ENCODE results near the gene MRTFA. TPM values are rescaled to one million over a fixed set of nuclear protein-coding genes. Genes with fewer than 3 reads are reported as not detected.

MRTFA gene
- total RNA-seq, 1 donor from 2014 or later = 53.0 TPM

DNA sequence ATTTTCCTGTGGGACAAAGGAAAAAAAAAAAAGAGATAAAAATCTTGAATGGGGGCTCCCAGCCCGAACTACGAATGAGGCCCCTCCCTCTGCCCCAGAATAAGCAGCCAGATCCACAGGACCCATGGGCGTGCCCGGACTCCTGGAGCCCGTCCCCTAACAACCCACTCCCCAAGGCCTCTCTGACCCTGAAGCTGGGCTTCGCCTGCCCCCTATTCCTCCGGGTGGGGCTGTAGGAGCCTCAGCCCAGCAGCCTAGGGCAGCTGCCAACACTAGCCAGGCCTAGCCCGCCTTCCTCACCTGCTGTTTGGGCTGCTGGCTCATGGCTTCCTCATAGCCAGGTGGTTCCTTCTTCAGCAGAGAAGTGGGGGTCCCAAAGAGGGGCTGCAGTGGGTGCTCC, 219.5 kb downstream of the MRTFA start:
- Histone ChIP-seq H3K4me3 (ENCODE audit: low read depth, low read length) (no peak overlapping the region), H3K27me3 (ENCODE audit: control insufficient read depth, insufficient read depth, low read length) (no peaks in the 10 kb centered on the region), H3K36me3 (ENCODE audit: control insufficient read depth, insufficient read depth, low read length) (no peaks in the 10 kb centered on the region)
- TF ChIP-seq CTCF (IDR thresholded peaks at IDR 0.05; ENCODE audit: insufficient read depth, low read length, poor library complexity, severe bottlenecking) = no peak
- no peak for DNase-seq (ENCODE audit: low read depth)

GRCh38 chr22:40416636-40417035, 219.9 kb downstream of the MRTFA start:
- no peak overlapping the region for H3K4me3 ChIP-seq (ENCODE audit: low read depth, low read length)
- H3K36me3 ChIP-seq (ENCODE audit: control insufficient read depth, insufficient read depth, low read length) = no peaks in the 10 kb centered on the region
- TF ChIP-seq CTCF (IDR thresholded peaks at IDR 0.05; ENCODE audit: insufficient read depth, low read length, poor library complexity, severe bottlenecking) = no peak
- DNase-seq (ENCODE audit: low read depth) = no peak
- H3K27me3 ChIP-seq (ENCODE audit: control insufficient read depth, insufficient read depth, low read length) = no peaks in the 10 kb centered on the region

GRCh38 chr22:40416267-40416570, 220.3 kb downstream of the MRTFA start:
- DNase-seq (ENCODE audit: low read depth) = no peak
- TF ChIP-seq CTCF (IDR thresholded peaks at IDR 0.05; ENCODE audit: insufficient read depth, low read length, poor library complexity, severe bottlenecking) = no peak
- Histone ChIP-seq H3K4me3 (ENCODE audit: low read depth, low read length) (no peak overlapping the region), H3K36me3 (ENCODE audit: control insufficient read depth, insufficient read depth, low read length) (peaks cover 1% of the 10 kb centered on the region), H3K27me3 (ENCODE audit: control insufficient read depth, insufficient read depth, low read length) (no peaks in the 10 kb centered on the region)

DNA sequence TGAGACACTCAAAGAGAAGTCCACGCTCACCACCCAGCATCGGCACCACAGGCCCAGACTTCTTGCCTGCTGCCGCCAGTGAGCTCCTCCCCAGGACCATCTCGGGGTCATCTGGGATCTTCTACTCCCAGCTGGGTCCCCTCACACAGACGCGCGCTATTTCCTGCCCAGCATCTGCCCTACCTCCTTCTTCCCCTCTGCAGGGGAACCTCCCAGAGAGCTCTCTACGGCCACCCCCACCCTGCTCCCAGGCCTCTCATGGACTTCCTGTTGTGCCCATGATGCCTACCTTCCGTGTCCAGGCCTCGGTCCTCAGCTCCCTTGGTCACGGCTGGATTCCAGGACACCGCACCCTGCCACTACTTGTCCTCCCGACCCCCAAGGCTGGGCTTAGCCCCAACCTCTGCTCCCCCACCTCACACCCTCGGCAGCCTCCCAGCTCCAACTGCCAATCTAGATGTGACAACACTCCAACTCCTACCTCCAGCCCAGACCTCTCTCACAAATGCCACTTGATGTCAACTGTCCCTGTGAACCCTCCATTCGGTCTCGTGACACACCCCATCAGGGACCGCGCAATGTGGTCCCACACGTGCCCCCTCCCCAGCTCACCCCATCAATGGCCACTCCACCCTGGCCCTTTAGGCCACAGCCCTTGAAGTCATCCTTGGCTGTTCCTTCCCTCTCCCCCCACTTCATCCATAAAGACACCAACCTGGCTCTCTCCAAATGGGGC, 220.8 kb downstream of the MRTFA start:
- TF ChIP-seq CTCF (IDR thresholded peaks at IDR 0.05; ENCODE audit: insufficient read depth, low read length, poor library complexity, severe bottlenecking) = no peak
- Histone ChIP-seq H3K27me3 (ENCODE audit: control insufficient read depth, insufficient read depth, low read length) (no peaks in the 10 kb centered on the region), H3K4me3 (ENCODE audit: low read depth, low read length) (no peak overlapping the region), H3K36me3 (ENCODE audit: control insufficient read depth, insufficient read depth, low read length) (peaks cover 1% of the 10 kb centered on the region)
- no peak for DNase-seq (ENCODE audit: low read depth)

- no peak for TF ChIP-seq CTCF (IDR thresholded peaks at IDR 0.05; ENCODE audit: insufficient read depth, low read length, poor library complexity, severe bottlenecking)
- H3K36me3 ChIP-seq (ENCODE audit: control insufficient read depth, insufficient read depth, low read length) = peaks cover 2% of the 10 kb centered on the region
- DNase-seq (ENCODE audit: low read depth) = no peak
- no peak overlapping the region for H3K4me3 ChIP-seq (ENCODE audit: low read depth, low read length)
- no peaks in the 10 kb centered on the region for H3K27me3 ChIP-seq (ENCODE audit: control insufficient read depth, insufficient read depth, low read length)
These were observed 221.5 kb downstream of the MRTFA start for GRCh38 chr22:40414838-40415505.

- H3K27me3 ChIP-seq (ENCODE audit: control insufficient read depth, insufficient read depth, low read length) = no peaks in the 10 kb centered on the region
- TF ChIP-seq CTCF (IDR thresholded peaks at IDR 0.05; ENCODE audit: insufficient read depth, low read length, poor library complexity, severe bottlenecking) = no peak
- peak; percentile 63 for DNase-seq (ENCODE audit: low read depth)
- peaks cover 3% of the 10 kb centered on the region for H3K36me3 ChIP-seq (ENCODE audit: control insufficient read depth, insufficient read depth, low read length)
- H3K4me3 ChIP-seq (ENCODE audit: low read depth, low read length) = no peak overlapping the region
These were observed 222.2 kb downstream of the MRTFA start for GRCh38 chr22:40414311-40414710.

Measured in kidney epithelial cell (primary cell).